Liver (tissue), 9 donors: ENCODE results near the gene TSC22D2. TPM values are rescaled to one million over a fixed set of nuclear protein-coding genes. Genes with fewer than 3 reads are reported as not detected.

Source experiments
- DNase-seq: peaks from one replicate; pipeline ENCODE4 v3.0.0-alpha.2; 2017; ENCODE audit warnings: low spot score
- H3K27ac ChIP-seq, 2 donors: one replicate each; pipeline ENCODE4 v1.7.0; 2013; ENCODE audit warnings: inconsistent platforms in 2 of 2, low read length in 2 of 2, control low read depth in 1 of 2, low read depth in 1 of 2, mild to moderate bottlenecking in 1 of 2
- H3K27me3 ChIP-seq, 4 donors: one replicate each; pipeline versions ENCODE4 v1.6.1 to v1.7.0; 2013; ENCODE audit warnings: low read length in 3 of 4, inconsistent platforms in 1 of 4, mild to moderate bottlenecking in 1 of 4, moderate library complexity in 1 of 4; ENCODE audit not compliant: control insufficient read depth in 4 of 4, insufficient read depth in 4 of 4
- H3K36me3 ChIP-seq, 4 donors: one replicate each; pipeline versions ENCODE4 v1.6.1 to v1.7.0; 2013; ENCODE audit warnings: low read length in 3 of 4, mild to moderate bottlenecking in 3 of 4, low read depth in 1 of 4, moderate library complexity in 1 of 4; ENCODE audit not compliant: control insufficient read depth in 4 of 4, insufficient read depth in 3 of 4
- H3K4me1 ChIP-seq, 4 donors: one replicate each; pipeline versions ENCODE4 v1.6.1 to v1.7.0; 2013; ENCODE audit warnings: low read length in 3 of 4, mild to moderate bottlenecking in 3 of 4, moderate library complexity in 1 of 4; ENCODE audit not compliant: control insufficient read depth in 4 of 4, insufficient read depth in 4 of 4
- H3K4me3 ChIP-seq, 3 donors: one replicate each; pipeline versions ENCODE4 v1.6.1 to v1.7.0; 2013; ENCODE audit warnings: low read length in 3 of 3, control low read depth in 1 of 3, low read depth in 1 of 3, mild to moderate bottlenecking in 1 of 3
- H3K9ac ChIP-seq, 2 donors: one replicate each; pipeline ENCODE4 v1.7.0; 2013; ENCODE audit warnings: low read length in 2 of 2, mild to moderate bottlenecking in 2 of 2, moderate library complexity in 2 of 2, control low read depth in 1 of 2, low read depth in 1 of 2
- H3K9me3 ChIP-seq, 4 donors: one replicate each; pipeline versions ENCODE4 v1.6.1 to v1.7.0; 2013; ENCODE audit warnings: low read length in 3 of 4; ENCODE audit not compliant: control insufficient read depth in 4 of 4
- ATF3 ChIP-seq: IDR thresholded peaks from 2 replicates; pipeline ENCODE4 v1.6.1; 2016; ENCODE audit warnings: antibody characterized with exemption
- CTCF ChIP-seq: fragments of 150-350 bp; IDR thresholded peaks from 2 replicates; pipeline ENCODE4 v1.5.1; 2017; ENCODE audit warnings: improper control_type of control experiment, low read depth, low read length; ENCODE audit not compliant: missing input control
- EGR1 ChIP-seq, 2 donors: IDR thresholded peaks; 2 replicates each; pipeline ENCODE4 v1.6.1; 2016 to 2018; ENCODE audit warnings: antibody characterized with exemption in 2 of 2, low read depth in 2 of 2
- FOXA1 ChIP-seq: IDR thresholded peaks from 2 replicates; pipeline ENCODE4 v1.6.1; 2016; ENCODE audit warnings: antibody characterized with exemption
- FOXA2 ChIP-seq: IDR thresholded peaks from 2 replicates; pipeline ENCODE4 v1.6.1; 2016; ENCODE audit warnings: antibody characterized with exemption
- GABPA ChIP-seq, 2 donors: IDR thresholded peaks in 1 of 2; conservative IDR thresholded peaks in 1 of 2; 2 replicates each; pipeline ENCODE4 v1.6.1; 2016; ENCODE audit warnings: antibody characterized with exemption in 2 of 2, mild to moderate bottlenecking in 1 of 2, moderate library complexity in 1 of 2
- HNF4A ChIP-seq, 2 donors: conservative IDR thresholded peaks; 2 replicates each; pipeline ENCODE4 v1.6.1; 2016; ENCODE audit warnings: antibody characterized with exemption in 2 of 2, mild to moderate bottlenecking in 2 of 2
- HNF4G ChIP-seq: IDR thresholded peaks from 2 replicates; pipeline ENCODE4 v1.6.1; 2016; ENCODE audit warnings: antibody characterized with exemption
- JUND ChIP-seq, 2 donors: IDR thresholded peaks; 2 replicates each; pipeline ENCODE4 v1.6.1; 2016; ENCODE audit warnings: antibody characterized with exemption in 2 of 2
- RAD21 ChIP-seq, 2 donors: IDR thresholded peaks; 2 replicates each; pipeline ENCODE4 v1.6.1; 2016; ENCODE audit warnings: antibody characterized with exemption in 2 of 2, mild to moderate bottlenecking in 2 of 2
- RXRA ChIP-seq, 2 donors: IDR thresholded peaks; 2 replicates each; pipeline ENCODE4 v1.6.1; 2017 to 2018; ENCODE audit warnings: antibody characterized with exemption in 2 of 2, mild to moderate bottlenecking in 1 of 2
- SP1 ChIP-seq: IDR thresholded peaks from 2 replicates; pipeline ENCODE4 v1.6.1; 2018; ENCODE audit warnings: antibody characterized with exemption, mild to moderate bottlenecking
- TAF1 ChIP-seq: conservative IDR thresholded peaks from 2 replicates; pipeline ENCODE4 v1.6.1; 2016; ENCODE audit warnings: antibody characterized with exemption, mild to moderate bottlenecking
- YY1 ChIP-seq: IDR thresholded peaks from 2 replicates; pipeline ENCODE4 v1.6.1; 2016; ENCODE audit warnings: antibody characterized with exemption, mild to moderate bottlenecking
- WGBS: extraction: QIAGEN DNeasy Blood & Tissue Kit; methylation state at CpG from one replicate; pipeline ENCODE4 v1.1.7; 2013; 5-methylcytosine and 5-hydroxymethylcytosine counted together
- polyA plus RNA-seq, 2 donors: library from polyadenylated mRNA; stranded (reverse) in 1 of 2; unstranded in 1 of 2; fragments of 200-250 nt in 1 of 2; fragments of >200 nt in 1 of 2; fragmentation: Nextera tagmentation in 1 of 2; extraction: Ambion mirVana in 1 of 2; gene quantifications; one replicate each; pipeline versions ENCODE4 v1.2.1 to v1.2.3, GENCODE V29; 2013 to 2015
- total RNA-seq, 2 donors: library from RNA; depleted of rRNA; stranded (reverse); fragments of >200 nt; gene quantifications; one replicate each; pipeline ENCODE4 v1.2.3, GENCODE V29; 2014
- TF ChIP-seq, protein P1 (sequence below): IDR thresholded peaks from 2 replicates; pipeline ENCODE4 v1.6.1; 2016; ENCODE audit warnings: antibody characterized with exemption, mild to moderate bottlenecking
- TF ChIP-seq, protein P2 (sequence below): IDR thresholded peaks from 2 replicates; pipeline ENCODE4 v1.6.1; 2016; ENCODE audit warnings: antibody characterized with exemption
- donor health status: healthy.
- donor health status: healthy.
- donor health status: healthy.
- donor health status: healthy.
- donor health status: healthy.

The TSC22D2 gene
- total and polyA plus RNA-seq, 4 donors: 4.0 to 9.6 (median 7.8) TPM

DNA sequence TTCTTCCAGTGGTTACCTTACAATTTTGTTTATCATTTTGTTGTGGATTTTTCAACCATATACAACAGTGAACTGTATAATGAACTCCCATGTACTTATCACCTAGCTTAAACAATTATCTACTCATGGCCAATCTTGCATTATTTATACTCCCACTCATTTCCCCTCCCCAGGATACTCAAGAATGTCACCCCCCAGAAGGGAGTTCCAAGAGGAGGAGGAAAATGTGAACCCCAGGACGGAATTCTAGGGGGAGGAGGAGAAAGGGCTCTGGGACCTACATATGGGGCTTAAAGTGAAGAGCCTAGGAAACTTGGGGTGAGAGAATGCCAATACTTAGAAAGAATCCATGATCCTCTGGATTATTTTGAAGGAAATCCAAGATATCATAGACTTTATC, 59.3 kb downstream of the TSC22D2 start:
- WGBS: 92% methylated on average over 1 of the region's 1 CpG
- no peak overlapping the region for H3K9ac ChIP-seq
- TF ChIP-seq GABPA (IDR thresholded peaks at IDR 0.05 in 1 of 2, conservative IDR thresholded peaks at IDR 0.05 in 1 of 2) (no peak), CTCF (no peak), FOXA1 (no peak), SP1 (no peak), JUND (IDR thresholded peaks at IDR 0.05) (no peak), RAD21 (IDR thresholded peaks at IDR 0.05) (no peak), RXRA (IDR thresholded peaks at IDR 0.05) (no peak), HNF4A (conservative IDR thresholded peaks at IDR 0.05) (no peak), ATF3 (no peak), HNF4G (no peak), YY1 (no peak), FOXA2 (no peak), EGR1 (IDR thresholded peaks at IDR 0.05; ENCODE audit: low read depth in 2 of 2) (no peak), TAF1 (no peak)
- TF ChIP-seq, protein P1, sequence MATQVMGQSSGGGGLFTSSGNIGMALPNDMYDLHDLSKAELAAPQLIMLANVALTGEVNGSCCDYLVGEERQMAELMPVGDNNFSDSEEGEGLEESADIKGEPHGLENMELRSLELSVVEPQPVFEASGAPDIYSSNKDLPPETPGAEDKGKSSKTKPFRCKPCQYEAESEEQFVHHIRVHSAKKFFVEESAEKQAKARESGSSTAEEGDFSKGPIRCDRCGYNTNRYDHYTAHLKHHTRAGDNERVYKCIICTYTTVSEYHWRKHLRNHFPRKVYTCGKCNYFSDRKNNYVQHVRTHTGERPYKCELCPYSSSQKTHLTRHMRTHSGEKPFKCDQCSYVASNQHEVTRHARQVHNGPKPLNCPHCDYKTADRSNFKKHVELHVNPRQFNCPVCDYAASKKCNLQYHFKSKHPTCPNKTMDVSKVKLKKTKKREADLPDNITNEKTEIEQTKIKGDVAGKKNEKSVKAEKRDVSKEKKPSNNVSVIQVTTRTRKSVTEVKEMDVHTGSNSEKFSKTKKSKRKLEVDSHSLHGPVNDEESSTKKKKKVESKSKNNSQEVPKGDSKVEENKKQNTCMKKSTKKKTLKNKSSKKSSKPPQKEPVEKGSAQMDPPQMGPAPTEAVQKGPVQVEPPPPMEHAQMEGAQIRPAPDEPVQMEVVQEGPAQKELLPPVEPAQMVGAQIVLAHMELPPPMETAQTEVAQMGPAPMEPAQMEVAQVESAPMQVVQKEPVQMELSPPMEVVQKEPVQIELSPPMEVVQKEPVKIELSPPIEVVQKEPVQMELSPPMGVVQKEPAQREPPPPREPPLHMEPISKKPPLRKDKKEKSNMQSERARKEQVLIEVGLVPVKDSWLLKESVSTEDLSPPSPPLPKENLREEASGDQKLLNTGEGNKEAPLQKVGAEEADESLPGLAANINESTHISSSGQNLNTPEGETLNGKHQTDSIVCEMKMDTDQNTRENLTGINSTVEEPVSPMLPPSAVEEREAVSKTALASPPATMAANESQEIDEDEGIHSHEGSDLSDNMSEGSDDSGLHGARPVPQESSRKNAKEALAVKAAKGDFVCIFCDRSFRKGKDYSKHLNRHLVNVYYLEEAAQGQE: no peak
- TF ChIP-seq, protein P2, sequence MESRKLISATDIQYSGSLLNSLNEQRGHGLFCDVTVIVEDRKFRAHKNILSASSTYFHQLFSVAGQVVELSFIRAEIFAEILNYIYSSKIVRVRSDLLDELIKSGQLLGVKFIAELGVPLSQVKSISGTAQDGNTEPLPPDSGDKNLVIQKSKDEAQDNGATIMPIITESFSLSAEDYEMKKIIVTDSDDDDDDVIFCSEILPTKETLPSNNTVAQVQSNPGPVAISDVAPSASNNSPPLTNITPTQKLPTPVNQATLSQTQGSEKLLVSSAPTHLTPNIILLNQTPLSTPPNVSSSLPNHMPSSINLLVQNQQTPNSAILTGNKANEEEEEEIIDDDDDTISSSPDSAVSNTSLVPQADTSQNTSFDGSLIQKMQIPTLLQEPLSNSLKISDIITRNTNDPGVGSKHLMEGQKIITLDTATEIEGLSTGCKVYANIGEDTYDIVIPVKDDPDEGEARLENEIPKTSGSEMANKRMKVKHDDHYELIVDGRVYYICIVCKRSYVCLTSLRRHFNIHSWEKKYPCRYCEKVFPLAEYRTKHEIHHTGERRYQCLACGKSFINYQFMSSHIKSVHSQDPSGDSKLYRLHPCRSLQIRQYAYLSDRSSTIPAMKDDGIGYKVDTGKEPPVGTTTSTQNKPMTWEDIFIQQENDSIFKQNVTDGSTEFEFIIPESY: no peak
- H3K4me1 ChIP-seq: no peaks in the 10 kb centered on the region
- no peak overlapping the region for H3K27ac ChIP-seq
- no peaks in the 10 kb centered on the region for H3K36me3 ChIP-seq
- no peak for DNase-seq
- H3K4me3 ChIP-seq: no peak overlapping the region
- no peaks in the 10 kb centered on the region for H3K27me3 ChIP-seq
- no peaks in the 10 kb centered on the region for H3K9me3 ChIP-seq
